Measurements from ENCODE around the gene SUSD6.
"Not testable (repeated sequence)": the region's sequence is repeated elsewhere in the genome, so short reads cannot be mapped to it uniquely, and the experiment has no call there.

The SUSD6 gene

GRCh38 chr14:69591317-69591716 lies 20.1 kb upstream of the SUSD6 start:
- DNase-seq (ENCODE audit: low read depth): no peak

- no peak for DNase-seq (ENCODE audit: low read depth)
Measured at GRCh38 chr14:69593018-69593677, 18.2 kb upstream of the SUSD6 start.

- no peak for DNase-seq (ENCODE audit: low read depth)
Measured at GRCh38 chr14:69594846-69595245, 16.6 kb upstream of the SUSD6 start.

GRCh38 chr14:69595336-69595735 lies 16.1 kb upstream of the SUSD6 start:
- no peak for DNase-seq (ENCODE audit: low read depth)

- DNase-seq (ENCODE audit: low read depth): not testable (repeated sequence)
Measured at GRCh38 chr14:69599431-69599830, 12.0 kb upstream of the SUSD6 start.

- no peak for DNase-seq (ENCODE audit: low read depth)
Measured at GRCh38 chr14:69600304-69600891, 11.0 kb upstream of the SUSD6 start.

- no peak for DNase-seq (ENCODE audit: low read depth)
Measured at GRCh38 chr14:69605738-69606137, 5.7 kb upstream of the SUSD6 start.

- DNase-seq (ENCODE audit: low read depth): no peak
Measured at GRCh38 chr14:69606258-69607184, 4.9 kb upstream of the SUSD6 start.

GRCh38 chr14:69610020-69610873 lies 1.1 kb upstream of the SUSD6 start:
- DNase-seq (ENCODE audit: low read depth): no peak

GRCh38 chr14:69610874-69611171 lies 573 bp upstream of the SUSD6 start:
- DNase-seq (ENCODE audit: low read depth): no peak

- DNase-seq (ENCODE audit: low read depth): no peak
Measured at GRCh38 chr14:69612014-69612782, 802 bp downstream of the SUSD6 start.

GRCh38 chr14:69612783-69613130 lies 1.4 kb downstream of the SUSD6 start:
- DNase-seq (ENCODE audit: low read depth): no peak

GRCh38 chr14:69613312-69614073 lies 2.1 kb downstream of the SUSD6 start:
- no peak for DNase-seq (ENCODE audit: low read depth)

- no peak for DNase-seq (ENCODE audit: low read depth)
Measured at GRCh38 chr14:69614592-69614991, 3.2 kb downstream of the SUSD6 start.

GRCh38 chr14:69615121-69615495 lies 3.7 kb downstream of the SUSD6 start:
- no peak for DNase-seq (ENCODE audit: low read depth)

GRCh38 chr14:69615496-69616407 lies 4.4 kb downstream of the SUSD6 start:
- DNase-seq (ENCODE audit: low read depth): peak; percentile 12

- DNase-seq (ENCODE audit: low read depth): no peak
Measured at GRCh38 chr14:69616408-69616773, 5.0 kb downstream of the SUSD6 start.

GRCh38 chr14:69617796-69618195 lies 6.4 kb downstream of the SUSD6 start:
- DNase-seq (ENCODE audit: low read depth): no peak

GRCh38 chr14:69619012-69619411 lies 7.6 kb downstream of the SUSD6 start:
- no peak for DNase-seq (ENCODE audit: low read depth)

GRCh38 chr14:69620211-69620611 lies 8.8 kb downstream of the SUSD6 start:
- DNase-seq (ENCODE audit: low read depth): no peak
